Neutrophil (primary cell): ENCODE data around the gene CCPG1.

Experiments
- H3K27ac ChIP-seq: fragments of 200-600 bp; sonication (generic); 2 replicates; pipeline ENCODE4 v1.5.1; 2016; ENCODE audit warnings: mild to moderate bottlenecking, moderate library complexity
- H3K27me3 ChIP-seq: fragments of 200-600 bp; sonication (generic); 2 replicates; pipeline ENCODE4 v1.6.0; 2016; ENCODE audit warnings: mild to moderate bottlenecking
- H3K36me3 ChIP-seq: fragments of 200-600 bp; sonication (generic); 2 replicates; pipeline ENCODE4 v1.5.1; 2017
- H3K4me1 ChIP-seq, 2 experiments: fragments of 200-600 bp in 1 of 2; sonication (generic) in 1 of 2; 1 replicate in 1 of 2; 2 replicates in 1 of 2; pipeline versions ENCODE4 v1.5.1 to v1.6.1; 2013 to 2016; ENCODE audit warnings: low read depth in 1 of 2, low read length in 1 of 2, mild to moderate bottlenecking in 1 of 2, moderate library complexity in 1 of 2; ENCODE audit not compliant: control insufficient read depth in 1 of 2, insufficient read depth in 1 of 2
- H3K4me3 ChIP-seq, 2 experiments: fragments of 200-600 bp in 1 of 2; sonication (generic) in 1 of 2; 1 replicate in 1 of 2; 2 replicates in 1 of 2; pipeline ENCODE4 v1.5.1; 2013 to 2016; ENCODE audit warnings: low read depth in 1 of 2, low read length in 1 of 2, mild to moderate bottlenecking in 1 of 2, moderate library complexity in 1 of 2
- H3K9me3 ChIP-seq: fragments of 200-600 bp; sonication (generic); 2 replicates; pipeline ENCODE4 v1.5.1; 2016
- TF ChIP-seq, protein P1 (sequence below): fragments of 200-600 bp; sonication (generic); IDR thresholded peaks from 2 replicates; pipeline ENCODE4 v1.5.1; 2016; ENCODE audit warnings: antibody characterized with exemption

CCPG1 gene

DNA sequence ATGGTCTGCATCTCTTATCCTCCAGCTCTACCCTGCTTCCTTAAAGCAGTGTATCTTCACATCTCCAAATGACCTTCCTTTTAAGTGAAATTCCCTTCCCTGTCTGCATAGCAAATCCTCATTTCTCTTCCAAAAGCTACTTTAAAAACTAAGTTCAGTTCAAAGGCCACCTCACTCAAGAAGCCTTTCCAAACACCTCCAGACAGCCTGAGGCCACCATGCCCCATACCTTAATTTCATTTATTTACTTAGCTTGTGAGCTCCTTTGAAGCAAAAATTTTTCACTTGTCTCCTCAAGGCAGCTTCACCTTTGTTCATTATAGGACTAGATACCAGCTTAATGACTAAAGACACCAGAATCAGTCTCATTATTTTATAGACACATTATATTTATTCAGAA lies 49.7 kb downstream of the CCPG1 start:
- Histone ChIP-seq H3K9me3 (no peaks in the 10 kb centered on the region), H3K4me3 (no peak overlapping the region), H3K27ac (peak overlapping the region; percentile 16), H3K27me3 (no peaks in the 10 kb centered on the region), H3K36me3 (peaks cover 97% of the 10 kb centered on the region), H3K4me1 (no peaks in the 10 kb centered on the region)
- TF ChIP-seq, protein P1, sequence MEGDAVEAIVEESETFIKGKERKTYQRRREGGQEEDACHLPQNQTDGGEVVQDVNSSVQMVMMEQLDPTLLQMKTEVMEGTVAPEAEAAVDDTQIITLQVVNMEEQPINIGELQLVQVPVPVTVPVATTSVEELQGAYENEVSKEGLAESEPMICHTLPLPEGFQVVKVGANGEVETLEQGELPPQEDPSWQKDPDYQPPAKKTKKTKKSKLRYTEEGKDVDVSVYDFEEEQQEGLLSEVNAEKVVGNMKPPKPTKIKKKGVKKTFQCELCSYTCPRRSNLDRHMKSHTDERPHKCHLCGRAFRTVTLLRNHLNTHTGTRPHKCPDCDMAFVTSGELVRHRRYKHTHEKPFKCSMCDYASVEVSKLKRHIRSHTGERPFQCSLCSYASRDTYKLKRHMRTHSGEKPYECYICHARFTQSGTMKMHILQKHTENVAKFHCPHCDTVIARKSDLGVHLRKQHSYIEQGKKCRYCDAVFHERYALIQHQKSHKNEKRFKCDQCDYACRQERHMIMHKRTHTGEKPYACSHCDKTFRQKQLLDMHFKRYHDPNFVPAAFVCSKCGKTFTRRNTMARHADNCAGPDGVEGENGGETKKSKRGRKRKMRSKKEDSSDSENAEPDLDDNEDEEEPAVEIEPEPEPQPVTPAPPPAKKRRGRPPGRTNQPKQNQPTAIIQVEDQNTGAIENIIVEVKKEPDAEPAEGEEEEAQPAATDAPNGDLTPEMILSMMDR = no peak

DNA sequence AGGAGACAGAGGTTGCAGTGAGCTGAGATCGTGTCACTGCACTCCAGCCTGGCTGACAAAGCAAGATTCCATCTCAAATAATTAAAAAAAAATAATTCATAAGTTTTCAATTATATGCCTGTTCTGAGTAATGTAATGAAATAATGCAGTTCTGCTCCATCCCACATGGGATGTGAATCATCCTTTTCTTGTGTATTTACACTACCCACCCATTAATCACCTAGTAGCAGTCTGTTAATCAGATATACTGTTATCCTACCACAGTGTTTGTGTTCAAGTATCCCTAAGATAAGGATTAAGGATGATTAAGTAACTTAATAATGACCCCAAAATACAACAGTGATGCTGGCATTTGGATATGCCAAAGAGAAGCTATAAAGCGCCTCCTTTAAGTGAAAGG lies 50.4 kb downstream of the CCPG1 start:
- Histone ChIP-seq H3K4me1 (no peaks in the 10 kb centered on the region), H3K36me3 (peaks cover 97% of the 10 kb centered on the region), H3K27ac (peak overlapping the region; percentile 16), H3K9me3 (no peaks in the 10 kb centered on the region), H3K4me3 (no peak overlapping the region), H3K27me3 (no peaks in the 10 kb centered on the region)
- TF ChIP-seq, protein P1 = no peak

DNA sequence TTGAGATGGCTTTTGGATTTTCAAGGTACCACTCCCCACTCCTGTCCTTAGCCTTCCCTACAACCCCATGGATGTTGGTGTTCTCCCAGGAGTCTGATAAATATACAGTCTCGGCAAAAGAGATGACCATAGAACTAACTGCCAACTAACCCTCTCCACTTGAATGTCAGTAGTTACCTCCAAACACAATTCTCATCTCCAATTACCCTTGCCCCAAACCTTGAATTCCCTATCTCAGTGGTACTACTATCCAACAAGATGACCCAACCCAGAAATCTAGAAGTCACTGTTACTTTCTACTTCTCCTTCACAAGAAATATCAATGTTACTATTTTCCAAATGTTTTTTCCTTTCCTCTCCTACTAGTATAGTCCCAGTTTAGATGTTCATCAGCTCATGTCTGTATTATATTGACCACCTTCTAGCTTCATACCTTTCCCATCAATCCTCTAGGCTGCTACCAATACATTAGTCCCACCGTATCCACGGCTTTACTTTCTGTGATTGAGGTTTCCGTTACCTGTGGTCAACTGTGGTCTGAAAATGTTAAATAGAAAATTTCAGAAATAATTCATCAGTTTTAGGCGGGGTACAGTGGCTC lies 51.1 kb downstream of the CCPG1 start:
- Histone ChIP-seq H3K4me3 (no peak overlapping the region), H3K27me3 (no peaks in the 10 kb centered on the region), H3K27ac (no peak overlapping the region), H3K4me1 (no peaks in the 10 kb centered on the region), H3K36me3 (peaks cover 97% of the 10 kb centered on the region), H3K9me3 (no peaks in the 10 kb centered on the region)
- TF ChIP-seq, protein P1 = no peak

DNA sequence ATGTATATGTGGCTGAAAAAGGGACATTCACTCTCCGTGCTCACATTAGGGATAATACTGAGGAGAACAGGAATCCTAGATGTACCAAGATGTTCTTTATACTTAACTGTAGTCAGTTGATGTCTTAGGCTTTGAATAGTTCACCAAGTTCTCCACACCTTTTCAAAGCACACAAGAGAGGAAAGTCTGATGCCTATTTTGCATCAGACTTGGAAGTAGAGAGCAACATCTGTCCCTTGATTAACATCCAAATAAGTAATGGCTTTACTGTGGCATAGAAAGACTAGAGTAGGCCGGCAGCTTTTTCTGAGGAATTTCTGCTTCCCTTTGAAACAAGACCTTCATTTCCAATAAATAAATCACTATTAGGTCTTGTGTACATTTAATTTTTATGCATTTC lies 55.1 kb downstream of the CCPG1 start:
- Histone ChIP-seq H3K4me1 (no peaks in the 10 kb centered on the region), H3K9me3 (no peaks in the 10 kb centered on the region), H3K4me3 (no peak overlapping the region), H3K36me3 (peaks cover 88% of the 10 kb centered on the region), H3K27me3 (no peaks in the 10 kb centered on the region), H3K27ac (peak overlapping the region; percentile 40)
- TF ChIP-seq, protein P1 = no peak

DNA sequence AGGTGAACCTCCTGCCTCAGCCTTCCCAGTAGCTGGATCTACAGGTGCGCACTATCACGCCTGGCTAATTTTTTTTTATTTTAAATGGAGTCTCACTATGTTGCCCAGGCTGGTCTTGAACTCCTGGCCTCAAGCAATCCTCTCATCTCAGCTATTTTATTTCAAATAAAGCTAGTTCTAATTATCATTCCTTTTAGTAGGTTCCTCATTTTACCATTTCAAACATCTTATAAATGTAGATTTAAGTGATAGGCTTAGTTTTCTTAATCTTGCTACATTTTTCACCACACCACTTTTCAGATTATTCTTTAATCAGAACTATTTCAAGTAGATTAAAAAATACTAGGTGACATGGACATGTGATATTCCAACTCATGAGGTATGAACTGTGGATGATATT lies 58.9 kb downstream of the CCPG1 start:
- Histone ChIP-seq H3K36me3 (peaks cover 85% of the 10 kb centered on the region), H3K27me3 (no peaks in the 10 kb centered on the region), H3K9me3 (no peaks in the 10 kb centered on the region), H3K4me1 (peaks cover 3 to 7% of the 10 kb centered on the region in 2 experiments), H3K4me3 (no peak overlapping the region), H3K27ac (peak overlapping the region; percentile 37)
- TF ChIP-seq, protein P1 = no peak
